ENCODE results near the gene ZNF598. TPM values are rescaled to one million over a fixed set of nuclear protein-coding genes. Genes with fewer than 3 reads are reported as not detected.

The ZNF598 gene
- total and polyA plus RNA-seq, 12 donors, result 9.5 to 25.3 (median 14.2) TPM

- WGBS, 2 donors, result 93 to 94% methylated on average over 46 to 47 of the region's 47 CpGs
- no peak for DNase-seq
- intact Hi-C loops (cut with DNase I), result loop anchor here in 2 of 10 donors (5.0 to 10.0 kb wide), 2 partner anchors 140 to 142 kb away; partner anchors contain the start of gene RAB26 (in 1 of the 2)
- TF ChIP-seq, protein P1, sequence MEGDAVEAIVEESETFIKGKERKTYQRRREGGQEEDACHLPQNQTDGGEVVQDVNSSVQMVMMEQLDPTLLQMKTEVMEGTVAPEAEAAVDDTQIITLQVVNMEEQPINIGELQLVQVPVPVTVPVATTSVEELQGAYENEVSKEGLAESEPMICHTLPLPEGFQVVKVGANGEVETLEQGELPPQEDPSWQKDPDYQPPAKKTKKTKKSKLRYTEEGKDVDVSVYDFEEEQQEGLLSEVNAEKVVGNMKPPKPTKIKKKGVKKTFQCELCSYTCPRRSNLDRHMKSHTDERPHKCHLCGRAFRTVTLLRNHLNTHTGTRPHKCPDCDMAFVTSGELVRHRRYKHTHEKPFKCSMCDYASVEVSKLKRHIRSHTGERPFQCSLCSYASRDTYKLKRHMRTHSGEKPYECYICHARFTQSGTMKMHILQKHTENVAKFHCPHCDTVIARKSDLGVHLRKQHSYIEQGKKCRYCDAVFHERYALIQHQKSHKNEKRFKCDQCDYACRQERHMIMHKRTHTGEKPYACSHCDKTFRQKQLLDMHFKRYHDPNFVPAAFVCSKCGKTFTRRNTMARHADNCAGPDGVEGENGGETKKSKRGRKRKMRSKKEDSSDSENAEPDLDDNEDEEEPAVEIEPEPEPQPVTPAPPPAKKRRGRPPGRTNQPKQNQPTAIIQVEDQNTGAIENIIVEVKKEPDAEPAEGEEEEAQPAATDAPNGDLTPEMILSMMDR (IDR thresholded peaks at IDR 0.05), result no peak
- no peak overlapping the region for H3K27ac ChIP-seq
- ATAC-seq, result no peak
- H3K4me3 ChIP-seq, result no peak overlapping the region
- peaks cover 16 to 70% (median 54%) of the 10 kb centered on the region in 9 donors for H3K36me3 ChIP-seq
- H3K9me3 ChIP-seq, result no peaks in the 10 kb centered on the region
- H3K27me3 ChIP-seq, result no peaks in the 10 kb centered on the region
- H3K4me1 ChIP-seq, result peaks cover 23 to 49% (median 34%) of the 10 kb centered on the region in 9 donors
Measured at GRCh38 chr16:2002406-2003230, 7.0 kb downstream of the ZNF598 start.

DNA sequence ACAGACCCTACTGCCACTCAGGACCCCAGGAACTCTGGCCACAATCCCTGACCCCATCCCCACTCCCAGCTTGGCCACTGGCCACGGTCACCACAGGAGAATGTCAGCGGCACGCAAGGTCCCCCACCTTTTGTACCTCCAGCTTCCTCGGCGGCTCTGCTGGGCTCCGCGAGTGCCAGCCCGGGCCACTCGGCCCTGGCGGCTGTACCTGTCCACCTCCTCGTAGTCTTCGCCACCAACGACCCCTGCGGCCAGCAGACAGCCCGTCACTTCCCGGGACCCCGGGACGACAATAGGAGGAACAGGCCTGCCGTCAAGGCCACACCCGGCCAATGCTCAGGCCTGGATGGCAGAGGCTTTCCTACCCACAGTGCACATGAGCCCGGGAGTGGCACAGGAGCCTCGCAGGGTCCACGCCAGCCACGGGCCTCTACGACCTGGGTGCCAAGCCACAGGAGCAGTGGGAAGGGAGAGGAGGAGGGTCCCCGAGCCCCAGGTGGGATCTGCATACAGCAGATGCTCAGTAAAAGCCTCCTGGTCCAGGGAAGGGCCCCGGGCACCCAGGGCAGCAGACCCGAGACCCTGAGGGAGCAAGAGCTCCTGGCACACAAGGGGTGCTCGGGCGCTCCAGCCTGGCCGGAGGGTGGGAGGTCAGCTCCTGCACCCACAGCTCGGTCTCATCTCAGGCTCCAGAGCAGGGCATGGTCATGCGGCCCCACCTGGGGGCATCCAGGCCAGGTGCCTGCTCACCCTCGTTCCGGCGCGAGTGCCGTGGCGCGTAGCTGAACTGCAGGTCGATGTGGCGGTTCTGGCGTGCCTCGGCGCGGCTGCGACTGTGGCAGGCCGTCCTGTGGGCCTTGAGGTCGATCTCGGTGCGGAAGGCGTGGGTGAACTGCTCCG is 7.9 kb downstream of the ZNF598 start:
- no peak for DNase-seq
- peaks cover 16 to 74% (median 62%) of the 10 kb centered on the region in 9 donors for H3K36me3 ChIP-seq
- TF ChIP-seq, protein P1 (IDR thresholded peaks at IDR 0.05), result no peak

DNA sequence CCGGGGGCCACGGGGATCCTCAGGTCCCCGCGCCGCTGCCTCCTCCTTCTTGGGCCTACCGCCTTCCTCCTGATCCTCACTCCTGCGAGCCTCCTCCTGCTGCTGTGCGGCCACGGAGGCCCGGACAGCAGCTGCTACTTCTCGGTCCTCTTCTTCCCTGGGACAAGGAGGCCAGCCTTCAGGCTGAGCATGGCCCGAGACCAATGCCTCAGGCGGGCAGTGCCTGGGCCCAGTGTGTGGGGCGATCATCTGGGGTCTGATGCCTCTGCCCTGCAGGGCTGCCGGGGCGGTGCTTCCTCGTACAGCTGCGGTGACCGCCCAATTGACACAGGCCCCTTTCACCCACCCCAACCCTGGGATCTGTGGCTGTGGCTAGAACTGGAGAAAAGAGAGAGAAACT is 8.6 kb downstream of the ZNF598 start:
- H3K27me3 ChIP-seq, result no peaks in the 10 kb centered on the region
- no peaks in the 10 kb centered on the region for H3K9me3 ChIP-seq
- no peak overlapping the region for H3K4me3 ChIP-seq
- no peak overlapping the region for H3K27ac ChIP-seq
- WGBS, 2 donors, result 95 to 96% methylated on average over 19 of the region's 19 CpGs
- peaks cover 14 to 36% (median 23%) of the 10 kb centered on the region in 9 donors for H3K4me1 ChIP-seq
- TF ChIP-seq, protein P1 (IDR thresholded peaks at IDR 0.05), result no peak
- no peak for ATAC-seq
- intact Hi-C loops (cut with DNase I), result loop anchor here in 2 of 10 donors (5.0 to 10.0 kb wide), 2 partner anchors 141 to 144 kb away; partner anchors contain the start of gene RAB26 (in 1 of the 2)
- no peak for DNase-seq
- H3K36me3 ChIP-seq, result peaks cover 16 to 78% (median 63%) of the 10 kb centered on the region in 9 donors

More for the DNA sequence above, 7.9 kb downstream of the ZNF598 start:
- ATAC-seq, result no peak
- no peak overlapping the region for H3K4me3 ChIP-seq
- intact Hi-C loops (cut with DNase I), result loop anchor here in 2 of 10 donors (5.0 to 10.0 kb wide), 2 partner anchors 141 to 143 kb away; partner anchors contain the start of gene RAB26 (in 1 of the 2)
- H3K4me1 ChIP-seq, result peaks cover 14 to 40% (median 25%) of the 10 kb centered on the region in 9 donors
- no peaks in the 10 kb centered on the region for H3K27me3 ChIP-seq
- H3K27ac ChIP-seq, result no peak overlapping the region
- no peaks in the 10 kb centered on the region for H3K9me3 ChIP-seq
- 95% methylated on average over 53 of the region's 53 CpGs for WGBS, 2 donors

Data from heart right ventricle (tissue), 16 donors.